ENCODE results near the gene ARHGAP42.

DNA sequence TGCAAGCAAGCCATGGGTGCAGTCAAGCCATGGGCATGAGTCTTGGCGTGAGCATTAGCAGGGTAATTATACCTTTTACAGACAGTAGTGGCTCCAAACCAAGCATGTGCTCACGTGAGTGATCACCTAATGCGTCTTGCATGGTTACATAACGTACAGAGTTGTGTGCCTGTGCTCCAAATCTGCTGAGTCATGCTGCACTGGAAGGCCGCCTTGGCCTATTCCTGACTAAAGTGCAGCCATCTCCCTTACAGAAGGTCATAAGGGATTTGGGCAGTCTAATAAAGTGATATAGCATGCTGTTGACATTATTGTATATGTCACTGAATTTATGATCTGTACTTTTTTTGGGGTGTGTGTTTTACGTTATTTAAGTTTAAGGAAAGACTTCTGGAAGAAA is 102.4 kb downstream of the ARHGAP42 start:
- TF ChIP-seq CTCF (IDR thresholded peaks at IDR 0.05; ENCODE audit: insufficient read depth, low read length, poor library complexity, severe bottlenecking), result no peak
- TF ChIP-seq EZH2phosphoT487 (conservative IDR thresholded peaks at IDR 0.05; ENCODE audit: low read length), result no peak

Measured in SU-DHL-6 (cell line).